T-helper 1 cell (primary cell): ENCODE results near the gene CAMK2N1.

Experiments
- DNase-seq, 5 donors: peaks; one replicate each; pipeline ENCODE4 v3.0.0-alpha.2; 2012 to 2020

The CAMK2N1 gene

GRCh38 chr1:20478057-20478635 is 7.9 kb downstream of the CAMK2N1 start:
- no peak for DNase-seq

GRCh38 chr1:20477348-20478056 is 8.5 kb downstream of the CAMK2N1 start:
- DNase-seq: no peak

- DNase-seq: no peak
These were observed 9.6 kb downstream of the CAMK2N1 start for GRCh38 chr1:20476265-20477038.

GRCh38 chr1:20474996-20475395 is 11.0 kb downstream of the CAMK2N1 start:
- no peak for DNase-seq

GRCh38 chr1:20474333-20474975 is 11.6 kb downstream of the CAMK2N1 start:
- no peak for DNase-seq

GRCh38 chr1:20473894-20474293 is 12.1 kb downstream of the CAMK2N1 start:
- DNase-seq: no peak

- DNase-seq: peak in 1 of 5 donors; percentile 10
These were observed 12.9 kb downstream of the CAMK2N1 start for GRCh38 chr1:20472860-20473711.

GRCh38 chr1:20472121-20472520 is 13.9 kb downstream of the CAMK2N1 start:
- DNase-seq: no peak

GRCh38 chr1:20470194-20470593 is 15.8 kb downstream of the CAMK2N1 start:
- DNase-seq: no peak

- DNase-seq: no peak
These were observed 16.5 kb downstream of the CAMK2N1 start for GRCh38 chr1:20469406-20470076.

GRCh38 chr1:20466273-20466672 is 19.7 kb downstream of the CAMK2N1 start:
- no peak for DNase-seq

- DNase-seq: no peak
These were observed 20.8 kb downstream of the CAMK2N1 start for GRCh38 chr1:20465187-20465586.

- DNase-seq: no peak
These were observed 22.5 kb downstream of the CAMK2N1 start for GRCh38 chr1:20463502-20463901.

GRCh38 chr1:20462397-20462796 is 23.6 kb downstream of the CAMK2N1 start:
- no peak for DNase-seq

GRCh38 chr1:20458717-20459116 is 27.3 kb downstream of the CAMK2N1 start:
- DNase-seq: no peak

GRCh38 chr1:20454004-20454403 is 32.0 kb downstream of the CAMK2N1 start:
- no peak for DNase-seq

- DNase-seq: no peak
These were observed 36.2 kb downstream of the CAMK2N1 start for GRCh38 chr1:20449735-20450311.

GRCh38 chr1:20448671-20449071 is 37.3 kb downstream of the CAMK2N1 start:
- no peak for DNase-seq

- DNase-seq: no peak
These were observed 38.2 kb downstream of the CAMK2N1 start for GRCh38 chr1:20447794-20448193.

- no peak for DNase-seq
These were observed 39.2 kb downstream of the CAMK2N1 start for GRCh38 chr1:20446796-20447195.

- DNase-seq: no peak
These were observed 40.1 kb downstream of the CAMK2N1 start for GRCh38 chr1:20445956-20446355.
